Loucy (cell line): ENCODE results near the gene RPS24.

Experiments used
- EZH2phosphoT487 ChIP-seq: fragments of 200-600 bp; IDR thresholded peaks from 2 replicates; pipeline ENCODE4 v1.6.1; 2018; ENCODE audit warnings: antibody characterized with exemption, mild to moderate bottlenecking, moderate library complexity, borderline replicate concordance
- TF ChIP-seq, protein P1 (sequence below): fragments of 200-600 bp; sonication (generic); conservative IDR thresholded peaks from 2 replicates; pipeline ENCODE4 v1.5.1; 2014; ENCODE audit warnings: mild to moderate bottlenecking, antibody characterized with exemption, low read length

DNA sequence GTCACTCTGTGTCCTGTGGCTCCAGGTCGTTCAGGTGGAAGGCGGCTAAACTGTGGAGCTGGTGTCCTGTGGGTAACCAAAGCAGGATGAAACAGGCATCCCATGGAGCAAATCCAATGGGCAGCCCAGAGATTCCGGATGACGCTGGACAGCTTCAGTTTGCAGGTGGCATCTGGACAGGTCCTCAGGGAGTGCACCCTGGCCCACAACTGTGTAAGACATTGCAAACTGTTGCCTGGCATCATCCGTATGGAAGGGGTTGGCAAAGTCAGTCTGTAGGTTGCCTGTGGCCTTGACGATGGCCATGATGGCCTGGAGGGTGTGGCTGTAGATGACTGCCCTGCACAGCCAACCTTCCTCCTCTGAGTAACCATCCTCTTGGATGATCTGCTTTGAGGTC lies 35.5 kb downstream of the RPS24 start:
- TF ChIP-seq, protein P1, sequence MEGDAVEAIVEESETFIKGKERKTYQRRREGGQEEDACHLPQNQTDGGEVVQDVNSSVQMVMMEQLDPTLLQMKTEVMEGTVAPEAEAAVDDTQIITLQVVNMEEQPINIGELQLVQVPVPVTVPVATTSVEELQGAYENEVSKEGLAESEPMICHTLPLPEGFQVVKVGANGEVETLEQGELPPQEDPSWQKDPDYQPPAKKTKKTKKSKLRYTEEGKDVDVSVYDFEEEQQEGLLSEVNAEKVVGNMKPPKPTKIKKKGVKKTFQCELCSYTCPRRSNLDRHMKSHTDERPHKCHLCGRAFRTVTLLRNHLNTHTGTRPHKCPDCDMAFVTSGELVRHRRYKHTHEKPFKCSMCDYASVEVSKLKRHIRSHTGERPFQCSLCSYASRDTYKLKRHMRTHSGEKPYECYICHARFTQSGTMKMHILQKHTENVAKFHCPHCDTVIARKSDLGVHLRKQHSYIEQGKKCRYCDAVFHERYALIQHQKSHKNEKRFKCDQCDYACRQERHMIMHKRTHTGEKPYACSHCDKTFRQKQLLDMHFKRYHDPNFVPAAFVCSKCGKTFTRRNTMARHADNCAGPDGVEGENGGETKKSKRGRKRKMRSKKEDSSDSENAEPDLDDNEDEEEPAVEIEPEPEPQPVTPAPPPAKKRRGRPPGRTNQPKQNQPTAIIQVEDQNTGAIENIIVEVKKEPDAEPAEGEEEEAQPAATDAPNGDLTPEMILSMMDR: no peak
- no peak for TF ChIP-seq EZH2phosphoT487
